Fibroblast of mammary gland (primary cell): ENCODE results near the gene ZFYVE28.

Experiments used
- DNase-seq: peaks from one replicate; pipeline ENCODE4 v3.0.0-alpha.2; 2010; ENCODE audit warnings: low read depth
- H3K4me3 ChIP-seq: 2 replicates; pipeline ENCODE4 v1.5.1; 2011; ENCODE audit warnings: low read depth, mild to moderate bottlenecking, low read length, moderate library complexity; ENCODE audit not compliant: control insufficient read depth
- TF ChIP-seq, protein P1 (sequence below): conservative IDR thresholded peaks from 2 replicates; pipeline ENCODE4 v1.5.1; 2011; ENCODE audit warnings: low read depth, low read length, inconsistent platforms; ENCODE audit not compliant: control insufficient read depth, insufficient read depth

The ZFYVE28 gene

DNA sequence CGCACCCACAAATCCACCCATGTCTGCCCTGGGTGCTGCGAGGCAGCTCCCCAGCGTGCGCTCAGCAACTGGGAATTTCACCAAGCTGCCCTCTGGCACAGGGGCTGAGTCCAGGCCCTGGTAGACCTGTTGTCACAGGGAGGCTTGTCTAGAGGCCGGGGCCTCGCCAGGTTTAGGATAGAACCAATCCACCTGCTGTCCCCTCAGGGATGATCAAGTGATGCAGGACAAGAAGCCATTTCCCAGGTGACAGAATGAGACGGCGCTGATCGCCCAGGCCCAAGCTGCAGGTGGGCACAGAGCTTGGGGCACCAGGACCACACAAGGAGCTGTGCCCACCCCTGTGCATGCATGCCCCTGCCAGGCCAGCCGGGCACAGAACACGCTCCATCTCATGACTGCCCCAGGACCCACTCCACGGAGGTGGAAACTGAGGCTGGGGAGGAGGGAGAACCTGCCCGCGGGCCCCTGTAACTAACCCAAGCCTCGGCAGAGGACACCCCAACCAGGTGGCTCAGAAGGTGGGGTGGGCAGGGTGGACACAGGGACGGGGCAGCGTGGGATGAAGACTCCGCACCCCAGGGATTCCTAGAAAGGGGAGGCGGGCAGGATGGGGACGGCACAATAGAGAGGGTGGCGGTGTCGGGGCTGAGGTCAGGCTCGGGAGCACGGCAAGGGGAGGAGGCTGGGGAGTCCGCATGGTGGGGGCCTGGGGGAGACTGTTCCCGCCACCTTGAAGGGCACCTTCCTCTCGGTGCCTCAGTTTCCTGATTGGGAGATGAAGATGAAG lies 78.0 kb downstream of the ZFYVE28 start:
- DNase-seq, result no peak
- TF ChIP-seq, protein P1, sequence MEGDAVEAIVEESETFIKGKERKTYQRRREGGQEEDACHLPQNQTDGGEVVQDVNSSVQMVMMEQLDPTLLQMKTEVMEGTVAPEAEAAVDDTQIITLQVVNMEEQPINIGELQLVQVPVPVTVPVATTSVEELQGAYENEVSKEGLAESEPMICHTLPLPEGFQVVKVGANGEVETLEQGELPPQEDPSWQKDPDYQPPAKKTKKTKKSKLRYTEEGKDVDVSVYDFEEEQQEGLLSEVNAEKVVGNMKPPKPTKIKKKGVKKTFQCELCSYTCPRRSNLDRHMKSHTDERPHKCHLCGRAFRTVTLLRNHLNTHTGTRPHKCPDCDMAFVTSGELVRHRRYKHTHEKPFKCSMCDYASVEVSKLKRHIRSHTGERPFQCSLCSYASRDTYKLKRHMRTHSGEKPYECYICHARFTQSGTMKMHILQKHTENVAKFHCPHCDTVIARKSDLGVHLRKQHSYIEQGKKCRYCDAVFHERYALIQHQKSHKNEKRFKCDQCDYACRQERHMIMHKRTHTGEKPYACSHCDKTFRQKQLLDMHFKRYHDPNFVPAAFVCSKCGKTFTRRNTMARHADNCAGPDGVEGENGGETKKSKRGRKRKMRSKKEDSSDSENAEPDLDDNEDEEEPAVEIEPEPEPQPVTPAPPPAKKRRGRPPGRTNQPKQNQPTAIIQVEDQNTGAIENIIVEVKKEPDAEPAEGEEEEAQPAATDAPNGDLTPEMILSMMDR, result no peak
- H3K4me3 ChIP-seq, result no peak overlapping the region

DNA sequence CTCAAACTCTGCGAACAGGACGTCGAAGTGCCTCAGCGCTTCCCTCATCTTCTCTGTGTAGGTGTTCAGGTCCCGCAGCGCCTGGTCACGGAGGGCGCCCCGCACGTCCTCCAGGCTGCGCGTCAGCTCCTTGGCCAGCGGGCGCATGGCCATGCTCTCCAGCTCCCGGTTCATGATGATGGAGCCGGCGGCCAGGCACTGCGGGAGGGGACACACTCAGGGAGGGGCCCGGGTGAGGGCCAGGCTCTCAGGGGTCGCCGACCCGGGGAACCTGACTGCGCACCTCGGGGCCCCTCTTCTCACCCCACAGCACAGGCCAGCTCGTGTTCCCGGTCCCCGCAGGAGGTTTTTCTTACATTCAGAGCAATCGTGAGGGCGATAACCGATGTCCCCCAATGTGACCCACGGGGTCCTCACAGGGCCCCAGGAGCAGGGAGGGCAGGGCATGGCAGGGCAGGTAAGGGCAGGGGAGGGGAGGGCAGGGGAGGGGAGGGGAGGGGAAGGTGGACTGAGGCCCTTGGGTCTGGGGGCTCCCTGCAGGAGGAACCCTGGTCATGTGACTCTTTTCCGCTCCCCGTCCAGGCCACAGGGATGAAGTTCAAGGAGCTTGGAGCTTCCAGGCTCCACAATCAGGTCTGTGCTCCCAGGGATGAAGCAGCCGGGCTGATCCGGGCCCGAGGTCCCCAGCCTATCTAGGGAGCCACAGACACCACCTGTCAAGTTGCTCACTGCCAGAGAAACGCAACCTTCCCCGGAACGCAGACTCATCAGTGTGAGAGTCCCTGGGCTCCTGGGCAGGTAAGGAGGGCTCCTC lies 78.8 kb downstream of the ZFYVE28 start:
- TF ChIP-seq, protein P1, result no peak
- DNase-seq, result no peak
- no peak overlapping the region for H3K4me3 ChIP-seq

- TF ChIP-seq, protein P1, result no peak
- no peak overlapping the region for H3K4me3 ChIP-seq
- DNase-seq, result no peak
Observed at GRCh38 chr4:2338754-2339457, 79.5 kb downstream of the ZFYVE28 start.

DNA sequence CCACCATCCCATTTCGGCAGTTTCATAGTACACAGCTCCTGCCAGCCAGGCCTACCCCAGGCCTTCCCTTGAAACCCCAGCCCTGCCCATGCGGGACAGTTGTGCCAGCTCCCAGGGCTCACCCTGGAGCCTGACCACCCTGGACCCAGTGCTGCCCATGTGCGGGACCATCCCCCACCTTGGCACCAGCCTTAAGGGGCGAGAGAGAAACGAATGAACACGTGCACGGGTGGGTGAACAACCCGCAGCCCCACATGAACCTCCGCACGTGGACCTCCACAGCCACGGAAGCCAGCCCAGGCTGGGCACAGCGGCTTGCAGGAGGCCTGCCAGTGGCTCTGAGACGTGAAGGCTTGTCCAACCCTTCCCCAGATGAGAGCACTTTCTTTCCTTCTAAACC lies 80.5 kb downstream of the ZFYVE28 start:
- no peak for DNase-seq
- H3K4me3 ChIP-seq, result no peak overlapping the region
- TF ChIP-seq, protein P1, result no peak

DNA sequence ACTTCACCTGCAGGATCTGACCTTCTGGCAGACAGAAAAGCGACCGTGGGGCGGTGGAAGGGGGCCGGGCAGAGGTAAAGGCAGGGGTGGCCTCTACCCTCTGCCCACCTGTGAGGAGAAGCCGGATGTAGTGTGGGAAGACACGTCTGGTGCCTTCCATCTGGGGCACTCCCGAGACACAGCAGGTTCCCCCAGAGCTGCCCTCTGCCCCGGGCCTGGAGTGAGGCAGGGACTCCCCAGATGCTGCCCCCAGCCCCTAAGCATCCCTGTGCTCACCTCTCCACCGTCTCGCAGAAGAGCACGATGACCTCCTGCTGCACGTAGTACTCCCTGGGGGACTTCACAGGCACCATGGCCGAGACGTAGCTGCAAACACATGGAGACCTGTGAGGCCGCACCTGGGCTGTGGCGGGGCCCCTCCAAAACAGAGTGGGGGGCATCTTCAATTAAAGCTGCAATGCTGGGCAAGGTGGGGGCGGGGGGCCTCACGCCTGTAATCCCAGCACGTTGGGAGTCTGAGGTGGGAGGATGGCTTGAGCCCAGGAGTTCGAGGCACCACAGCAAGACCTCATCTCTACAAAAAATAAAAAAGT lies 81.2 kb downstream of the ZFYVE28 start:
- TF ChIP-seq, protein P1, result no peak
- no peak overlapping the region for H3K4me3 ChIP-seq
- DNase-seq, result no peak

GRCh38 chr4:2336659-2337058 lies 81.8 kb downstream of the ZFYVE28 start:
- TF ChIP-seq, protein P1, result no peak
- H3K4me3 ChIP-seq, result no peak overlapping the region
- no peak for DNase-seq
